Common myeloid progenitor, CD34-positive (primary cell): ENCODE measurements around the gene ZNF57.
"Not testable (repeated sequence)": the region's sequence is repeated elsewhere in the genome, so short reads cannot be mapped to it uniquely, and the experiment has no call there.

Source experiments
- CTCF ChIA-PET: fragments of 350-600 bp; sonication (Branson Sonifier 250); formaldehyde crosslinking; loops from one replicate; lab custom pipeline; 2021; ENCODE audit warnings: antibody characterized with exemption; lab: Charles Lee
- POLR2A ChIA-PET: fragments of 350-600 bp; sonication (Branson Sonifier 250); formaldehyde crosslinking; loops from one replicate; lab custom pipeline; 2021; ENCODE audit warnings: antibody characterized with exemption; lab: Charles Lee
- DNase-seq, 3 donors: peaks; one replicate each; pipeline versions ENCODE4 v3.0.0 to v3.0.0-alpha.2; 2013
- H3K27ac ChIP-seq, 2 experiments: 1 replicate in 1 of 2; 2 replicates in 1 of 2; pipeline ENCODE4 v1.7.0; 2013; ENCODE audit warnings: inconsistent platforms in 2 of 2, low read length in 2 of 2, mild to moderate bottlenecking in 2 of 2, low read depth in 1 of 2, moderate library complexity in 1 of 2; ENCODE audit not compliant: severe bottlenecking in 2 of 2, insufficient read depth in 1 of 2, poor library complexity in 1 of 2
- H3K27me3 ChIP-seq, 5 experiments: replicated peaks in 2 of 5; 1 replicate in 3 of 5; 2 replicates in 2 of 5; pipeline versions ENCODE4 v1.6.1 to v1.7.0; 2013; ENCODE audit warnings: low read length in 4 of 5, mild to moderate bottlenecking in 2 of 5, moderate library complexity in 2 of 5, inconsistent platforms in 1 of 5; ENCODE audit not compliant: insufficient read depth in 5 of 5, control insufficient read depth in 4 of 5
- H3K36me3 ChIP-seq, 4 experiments: 1 replicate in 2 of 4; 2 replicates in 2 of 4; pipeline versions ENCODE4 v1.6.1 to v1.7.0; 2013; ENCODE audit warnings: low read length in 3 of 4, control low read depth in 1 of 4, mild to moderate bottlenecking in 1 of 4; ENCODE audit not compliant: control insufficient read depth in 4 of 4, insufficient read depth in 4 of 4
- H3K4me1 ChIP-seq, 4 experiments: 1 replicate in 3 of 4; 2 replicates in 1 of 4; pipeline versions ENCODE4 v1.6.1 to v1.7.1; 2013; ENCODE audit warnings: low read length in 3 of 4, mild to moderate bottlenecking in 3 of 4, control low read depth in 1 of 4, inconsistent platforms in 1 of 4, moderate library complexity in 1 of 4; ENCODE audit not compliant: control insufficient read depth in 4 of 4, insufficient read depth in 4 of 4; ENCODE audit errors: control extremely low read depth in 1 of 4
- H3K4me3 ChIP-seq, 7 experiments: 1 replicate in 4 of 7; 2 replicates in 3 of 7; pipeline versions ENCODE4 v1.5.1 to v1.7.0; 2013; ENCODE audit warnings: mild to moderate bottlenecking in 7 of 7, low read length in 6 of 7, moderate library complexity in 6 of 7, inconsistent platforms in 2 of 7, low read depth in 2 of 7, control low read depth in 1 of 7; ENCODE audit not compliant: insufficient read depth in 4 of 7, control insufficient read depth in 1 of 7; ENCODE audit errors: extremely low read depth in 1 of 7
- H3K9me3 ChIP-seq, 5 experiments: 1 replicate in 4 of 5; 2 replicates in 1 of 5; pipeline versions ENCODE4 v1.6.1 to v1.7.1; 2013; ENCODE audit warnings: low read length in 4 of 5, mild to moderate bottlenecking in 2 of 5, inconsistent platforms in 1 of 5, low read depth in 1 of 5, moderate library complexity in 1 of 5; ENCODE audit not compliant: control insufficient read depth in 4 of 5, insufficient read depth in 2 of 5; ENCODE audit errors: control extremely low read depth in 1 of 5
- WGBS: methylation state at CpG from one replicate; pipeline ENCODE4 v1.1.5; 2013; ENCODE audit not compliant: insufficient coverage; 5-methylcytosine and 5-hydroxymethylcytosine counted together

The ZNF57 gene

GRCh38 chr19:2963631-2964030 is 62.9 kb downstream of the ZNF57 start:
- POLR2A ChIA-PET, H3K36me3 ChIP-seq, H3K27ac ChIP-seq, H3K9me3 ChIP-seq, H3K4me3 ChIP-seq, H3K4me1 ChIP-seq, DNase-seq, H3K27me3 ChIP-seq: not testable (repeated sequence)
- WGBS: 97% methylated on average over 8 of the region's 12 CpGs
- CTCF ChIA-PET: interaction anchor here (1.0 to 11.4 kb wide), 8 partner anchors 9 to 188 kb away, joined by 3 to 134 read pairs (median 5); no protein-coding TSS in a partner anchor

GRCh38 chr19:2964874-2965273 is 64.1 kb downstream of the ZNF57 start:
- no peaks in the 10 kb centered on the region for H3K27me3 ChIP-seq
- WGBS: 100% methylated on average over 4 of the region's 5 CpGs
- H3K9me3 ChIP-seq: no peaks in the 10 kb centered on the region
- H3K36me3 ChIP-seq: no peaks in the 10 kb centered on the region
- no peak overlapping the region for H3K4me3 ChIP-seq
- no peak overlapping the region for H3K27ac ChIP-seq
- peaks cover 0 to 9% (median 5%) of the 10 kb centered on the region in 4 experiments for H3K4me1 ChIP-seq
- DNase-seq: no peak
- ChIA-PET POLR2A (interaction anchor here (0.6 kb wide), 2 partner anchors 81 to 197 kb away, joined by 5 read pairs; no protein-coding TSS in a partner anchor), CTCF (interaction anchor here (0.6 to 11.4 kb wide), 8 partner anchors 48 to 341 kb away, joined by 3 to 134 read pairs (median 3); no protein-coding TSS in a partner anchor)

GRCh38 chr19:2967972-2968371 is 67.2 kb downstream of the ZNF57 start:
- DNase-seq: no peak
- no peak overlapping the region for H3K27ac ChIP-seq
- POLR2A ChIA-PET: no interaction called here
- 96% methylated on average over 5 of the region's 8 CpGs for WGBS
- H3K36me3 ChIP-seq: no peaks in the 10 kb centered on the region
- no peaks in the 10 kb centered on the region for H3K27me3 ChIP-seq
- H3K9me3 ChIP-seq: no peaks in the 10 kb centered on the region
- H3K4me1 ChIP-seq: peaks cover 0 to 12% (median 11%) of the 10 kb centered on the region in 4 experiments
- H3K4me3 ChIP-seq: no peak overlapping the region
- CTCF ChIA-PET: interaction anchor here (1.0 to 1.9 kb wide), 5 partner anchors 48 to 196 kb away, joined by 3 to 7 read pairs (median 3); no protein-coding TSS in a partner anchor
